Measurements from ENCODE around the gene OBP2A.

GRCh38 chr9:135522137-135522877 lies 23.6 kb upstream of the OBP2A start:
- TF ChIP-seq CTCF (IDR thresholded peaks at IDR 0.05) (no peak), POLR2A (IDR thresholded peaks at IDR 0.05) (no peak)

All from Peyer's patch (tissue), 4 donors.